GM19455 (cell line): ENCODE measurements around the gene MRPL48.
"Not testable (repeated sequence)": the region's sequence is repeated elsewhere in the genome, so short reads cannot be mapped to it uniquely, and the experiment has no call there.

Experiments
- ATAC-seq: cut with Tn5 transposase; IDR thresholded peaks from one replicate; pipeline ENCODE4 v1.9.1; 2021; ENCODE audit not compliant: unreplicated experiment

Gene MRPL48

GRCh38 chr11:73787643-73788558 is at the start of gene MRPL48:
TSS of gene MRPL48 (plus strand) at chr11:73787874. CDS start at chr11:73787972, 98 bp downstream.
- ATAC-seq: peak; percentile 94

DNA sequence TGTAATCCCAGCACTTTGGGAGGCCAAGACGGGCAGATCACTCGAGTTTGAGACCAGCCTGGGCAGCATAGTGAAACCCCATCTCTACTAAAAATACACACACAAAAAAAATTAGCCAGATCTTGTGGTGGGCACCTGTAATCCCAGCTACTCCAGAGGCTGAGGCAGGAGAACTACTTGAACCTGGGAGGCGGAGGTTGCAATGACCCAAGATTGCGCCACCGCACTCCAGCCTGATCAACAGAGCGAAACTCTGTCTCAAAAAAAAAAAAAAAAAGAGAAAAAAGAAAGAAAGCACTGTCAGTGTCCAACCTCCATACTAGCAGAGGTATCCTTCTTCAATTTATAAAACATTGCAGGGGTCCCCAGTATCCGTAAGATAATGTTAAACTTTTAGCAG is 44.6 kb upstream of the MRPL48 start:
- no peak for ATAC-seq

DNA sequence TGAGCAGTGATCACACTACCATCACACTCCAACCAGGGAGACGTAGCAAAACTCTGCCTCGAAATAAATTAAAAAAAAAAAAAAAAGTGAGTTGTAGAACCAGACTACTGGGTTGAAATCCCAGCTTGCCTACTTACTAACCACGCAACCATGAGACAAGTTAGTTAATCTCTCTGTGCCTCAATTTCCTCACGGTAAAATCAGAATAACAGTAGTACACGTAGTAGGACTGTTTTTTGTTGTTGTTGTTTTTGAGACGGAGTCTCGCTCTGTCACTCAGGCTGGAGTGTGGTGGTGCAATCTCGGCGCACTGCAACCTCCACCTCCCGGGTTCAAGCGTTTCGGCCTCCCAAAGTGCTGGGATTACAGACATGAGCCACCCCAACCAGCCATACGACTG is 41.0 kb upstream of the MRPL48 start:
- no peak for ATAC-seq

DNA sequence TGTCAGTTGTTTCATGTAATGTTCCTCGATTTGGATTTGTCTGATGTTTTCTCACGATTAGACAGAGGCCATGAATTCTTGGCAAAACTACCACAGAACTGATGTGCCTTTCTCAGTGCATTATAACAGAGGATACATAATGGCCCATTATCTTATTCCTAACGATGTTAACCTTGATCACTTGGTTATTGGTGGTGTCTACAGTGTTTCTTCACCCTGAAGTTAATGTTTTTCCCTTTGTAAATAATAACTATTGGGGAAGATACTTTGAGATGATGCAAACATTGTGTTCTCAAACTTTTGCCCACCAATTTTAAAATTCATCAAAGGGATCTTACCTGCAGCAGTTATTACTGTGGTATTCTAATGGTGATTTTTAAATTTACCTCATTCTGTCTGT is 39.9 kb upstream of the MRPL48 start:
- no peak for ATAC-seq

DNA sequence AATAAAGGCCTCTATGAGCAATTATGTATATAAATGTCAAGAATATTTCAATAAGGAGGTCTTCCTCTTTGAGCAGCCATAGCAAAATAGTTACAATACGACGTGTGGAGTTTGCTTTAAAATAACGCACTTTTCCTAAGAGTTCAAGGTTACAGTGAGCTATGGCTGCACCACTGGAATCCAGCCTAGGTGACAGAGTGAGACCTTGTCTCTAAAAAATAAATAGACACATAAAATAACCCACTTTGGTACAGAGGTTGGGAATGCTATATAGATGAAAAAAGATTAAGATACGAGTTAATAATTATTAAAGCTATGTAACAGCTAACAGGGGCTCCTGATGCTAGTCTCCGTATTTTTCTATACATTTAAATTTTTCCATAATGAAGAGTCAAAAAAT is 39.4 kb upstream of the MRPL48 start:
- ATAC-seq: no peak

DNA sequence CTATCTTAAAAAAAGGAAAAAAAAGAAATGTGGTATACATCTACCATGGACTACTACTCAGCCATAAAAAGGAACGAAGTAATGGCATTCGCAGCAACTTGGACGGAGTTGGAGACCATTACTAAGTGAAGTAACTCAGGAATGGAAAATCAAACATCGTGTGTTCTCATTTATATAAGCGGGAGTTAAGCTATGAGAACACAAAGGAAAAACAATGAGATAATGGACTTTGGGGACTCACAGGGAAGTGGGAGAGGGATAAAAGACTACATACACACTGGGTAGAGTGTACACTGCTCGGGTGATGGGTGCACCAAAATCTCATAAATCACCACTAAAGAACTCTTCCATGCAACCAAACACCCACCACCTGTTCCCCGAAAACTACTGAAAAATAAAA is 38.6 kb upstream of the MRPL48 start:
- ATAC-seq: no peak

DNA sequence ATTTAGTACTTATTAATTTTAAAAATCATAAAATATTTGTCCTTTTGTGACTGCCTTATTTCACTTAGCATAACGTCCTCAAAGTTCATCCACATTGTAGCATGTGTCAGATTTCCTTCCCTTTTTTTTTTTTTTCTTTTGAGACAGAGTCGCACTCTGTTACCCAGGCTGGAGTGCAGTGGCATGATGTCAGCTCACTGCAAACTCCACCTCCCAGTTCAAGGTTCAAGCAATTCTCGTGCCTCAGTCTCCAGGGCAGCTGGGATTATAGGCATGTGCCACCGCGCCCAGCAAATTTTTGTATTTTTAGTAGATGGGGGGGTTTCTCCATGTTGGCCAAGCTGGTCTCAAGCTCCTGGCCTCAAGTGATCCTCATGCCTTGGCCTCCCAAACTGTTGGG is 37.4 kb upstream of the MRPL48 start:
- ATAC-seq: no peak

GRCh38 chr11:73750862-73751261 is 36.8 kb upstream of the MRPL48 start:
- ATAC-seq: not testable (repeated sequence)

DNA sequence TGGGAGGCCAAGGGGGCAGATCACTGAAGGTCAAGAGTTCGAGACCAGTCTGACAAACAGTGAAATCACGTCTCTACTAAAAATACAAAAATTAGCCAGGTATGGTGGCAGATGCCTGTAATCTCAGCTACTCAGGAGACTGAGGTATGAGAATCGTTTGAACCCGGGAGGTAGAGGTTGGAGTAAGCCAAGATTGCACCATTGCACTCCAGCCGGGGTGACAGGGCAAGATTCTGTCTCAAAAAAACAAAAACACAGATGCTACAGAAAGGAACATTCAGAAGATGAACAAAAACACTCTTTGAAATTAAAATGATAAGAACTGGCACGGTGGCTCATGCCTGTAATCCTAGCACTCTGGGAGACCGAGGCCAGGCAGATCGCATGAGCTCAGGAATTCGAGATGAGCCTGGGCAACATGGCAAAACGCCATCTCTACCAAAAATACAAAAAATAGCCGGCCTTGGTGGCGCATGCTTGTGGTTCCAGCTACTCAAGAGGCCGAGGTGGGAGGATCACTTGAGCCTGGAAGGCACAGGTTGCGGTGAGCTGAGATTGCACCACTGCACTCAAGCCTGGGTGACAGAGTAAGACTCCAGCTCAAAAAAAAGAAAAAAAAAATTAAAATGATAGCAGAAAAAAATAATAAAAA is 35.3 kb upstream of the MRPL48 start:
- ATAC-seq: no peak

GRCh38 chr11:73752903-73753302 is 34.8 kb upstream of the MRPL48 start:
- ATAC-seq: no peak

GRCh38 chr11:73753938-73754337 is 33.7 kb upstream of the MRPL48 start:
- ATAC-seq: no peak

- no peak for ATAC-seq
These were observed 32.0 kb upstream of the MRPL48 start for GRCh38 chr11:73755670-73756069.

GRCh38 chr11:73757598-73757997 is 30.1 kb upstream of the MRPL48 start:
- ATAC-seq: no peak

DNA sequence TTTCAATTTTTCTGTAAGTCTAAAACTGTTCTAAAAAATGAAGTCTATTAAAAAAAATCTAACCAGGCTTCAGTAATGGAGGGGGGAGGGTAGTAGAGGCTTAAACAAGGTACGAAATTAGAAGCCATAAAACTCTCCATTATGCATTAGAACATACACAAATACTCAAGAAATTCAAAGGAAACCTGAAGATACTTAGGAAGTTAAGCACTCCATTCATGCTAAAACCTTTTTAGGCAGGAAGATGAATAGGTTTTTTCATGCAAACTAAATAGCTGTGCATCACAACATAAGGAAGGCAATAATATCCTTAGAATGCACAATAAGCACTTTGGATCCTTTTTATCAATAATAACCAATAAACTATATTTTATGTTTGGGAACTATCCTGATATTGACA is 29.2 kb upstream of the MRPL48 start:
- no peak for ATAC-seq

GRCh38 chr11:73759610-73760134 is 28.0 kb upstream of the MRPL48 start:
- no peak for ATAC-seq

DNA sequence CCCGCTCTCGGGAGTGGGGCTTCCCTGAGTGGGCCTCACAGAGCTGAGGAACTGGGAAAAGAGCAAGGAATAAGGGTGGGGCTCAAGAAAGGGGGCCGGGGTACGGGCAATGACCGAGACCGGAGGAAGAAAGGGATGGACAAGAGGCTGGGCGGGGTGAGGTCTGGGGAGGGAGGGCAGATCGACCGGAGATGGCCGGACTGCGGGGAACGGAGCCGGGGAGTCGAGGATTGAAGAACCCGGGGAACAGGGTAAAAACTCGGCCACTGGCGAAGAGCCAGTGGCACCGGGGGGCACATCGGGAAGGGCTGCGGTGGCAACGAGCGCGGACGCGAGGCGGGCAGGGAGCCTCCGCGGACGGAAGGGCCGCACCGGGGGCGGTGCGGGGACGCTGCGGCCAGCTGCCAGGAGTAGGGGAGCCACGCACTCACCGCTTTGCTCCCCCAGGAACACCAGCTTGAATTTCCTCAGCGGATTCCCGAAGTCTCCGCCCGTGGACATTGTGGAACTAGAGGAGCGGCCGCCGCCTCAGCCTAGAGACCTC is 27.5 kb upstream of the MRPL48 start:
- ATAC-seq: peak; percentile 4

DNA sequence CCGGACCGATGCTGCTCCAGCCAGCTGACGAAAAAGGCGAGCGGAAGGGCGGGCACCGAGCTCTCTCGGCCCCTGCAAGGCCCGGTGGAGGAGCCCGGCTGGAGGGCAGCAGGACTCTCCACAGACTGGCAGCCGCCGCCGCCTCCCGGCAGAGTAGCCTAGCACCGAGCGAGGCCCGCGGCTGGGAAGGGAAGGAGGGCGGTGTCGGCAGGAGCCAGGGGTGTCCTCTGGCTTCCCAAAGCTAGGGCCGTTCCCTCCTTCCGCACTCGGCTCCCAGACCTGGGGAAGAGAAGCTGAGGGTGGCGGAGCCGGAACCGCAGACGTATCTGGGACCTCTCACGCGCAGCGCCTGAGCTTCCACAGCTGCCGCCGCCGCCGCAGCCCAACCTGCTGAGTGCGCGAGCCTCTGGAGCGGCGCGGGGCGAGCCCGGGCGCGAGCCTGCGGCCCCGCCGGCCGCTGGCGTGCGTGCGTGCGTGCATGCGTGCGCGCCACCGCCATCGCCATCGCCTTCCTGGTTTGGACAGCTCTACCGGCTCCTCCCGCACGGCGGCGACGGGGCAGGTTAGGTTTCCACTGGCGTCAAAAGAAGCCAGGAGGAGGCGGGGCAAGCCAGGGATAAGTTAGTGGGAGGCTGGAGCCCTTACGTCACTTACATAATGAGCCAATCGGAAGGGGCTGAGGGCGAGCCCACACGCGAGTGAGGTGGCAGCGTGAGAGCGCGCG is 26.8 kb upstream of the MRPL48 start, which contains the start of gene RAB6A:
TSS of gene RAB6A (minus strand) at position 396 of the 724 bp plus-strand sequence. CDS start 439 bp downstream, outside the sequence.
- peak; percentile 94 for ATAC-seq

DNA sequence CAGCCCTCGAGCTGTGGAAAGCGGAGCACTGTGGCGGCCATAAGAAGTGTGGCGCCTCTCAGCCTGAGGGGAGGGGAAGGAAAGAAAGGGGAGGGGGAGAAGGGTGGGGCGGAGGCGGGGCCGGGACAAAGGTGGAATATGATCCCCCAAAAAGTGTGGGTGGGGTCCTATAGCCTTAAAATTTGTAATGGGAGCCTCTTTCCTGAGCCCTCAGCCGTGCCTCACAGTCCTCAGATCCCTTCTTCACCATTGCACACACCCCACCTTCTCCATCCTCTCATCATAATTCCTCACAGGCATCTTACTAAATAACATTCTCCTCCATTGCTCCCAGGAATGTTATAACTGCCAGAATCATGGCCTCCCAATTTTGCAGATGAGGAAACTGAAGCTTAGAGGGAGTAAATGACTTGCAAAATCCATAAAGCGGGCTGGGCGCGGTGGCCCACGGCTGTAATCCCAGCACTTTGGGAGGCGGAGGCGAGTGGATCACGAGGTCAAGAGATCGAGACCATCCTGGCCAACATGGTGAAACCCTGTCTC is 26.2 kb upstream of the MRPL48 start:
- ATAC-seq: no peak

DNA sequence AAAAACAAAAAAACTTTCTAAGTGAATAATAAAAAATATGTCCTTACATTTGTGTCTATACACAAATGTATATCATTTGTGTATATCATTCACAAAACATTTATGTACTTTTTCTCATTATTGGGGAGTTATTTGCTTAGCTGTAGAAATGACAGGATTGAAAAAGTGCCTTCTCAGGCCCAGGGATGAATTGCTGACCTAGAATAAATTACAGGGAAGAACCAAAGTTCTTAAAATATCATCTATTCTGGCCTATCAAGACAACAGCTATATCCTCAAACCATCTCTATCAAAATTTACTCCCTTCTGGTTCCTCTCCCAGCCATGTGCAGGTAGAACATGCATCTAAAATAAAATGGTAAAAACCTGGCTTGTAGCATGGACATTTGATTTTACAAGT is 24.9 kb upstream of the MRPL48 start:
- ATAC-seq: no peak

- no peak for ATAC-seq
These were observed 20.9 kb upstream of the MRPL48 start for GRCh38 chr11:73766763-73767162.

DNA sequence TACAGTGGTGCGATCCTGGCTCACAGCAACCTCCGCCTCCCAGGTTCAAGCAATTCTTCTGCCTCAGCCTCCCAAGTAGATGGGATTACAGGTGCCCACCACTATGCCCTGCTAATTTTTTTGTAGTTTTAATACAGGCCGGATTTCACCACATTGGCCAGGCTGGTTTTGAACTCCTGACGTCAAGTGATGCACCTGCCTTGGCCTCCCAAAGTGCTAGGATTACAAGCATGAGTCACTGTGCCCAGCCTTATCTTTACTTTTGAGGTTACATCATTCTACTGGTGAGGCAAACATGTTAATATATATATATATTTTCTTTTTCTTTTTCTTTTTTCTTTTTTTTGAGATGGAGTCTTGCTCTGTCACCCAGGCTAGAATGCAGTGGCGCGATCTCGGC is 16.9 kb upstream of the MRPL48 start:
- not testable (repeated sequence) for ATAC-seq
